GM06990 (cell line): ENCODE data around the gene ATXN3L.

Experiments
- DNase-seq: peaks from one replicate; pipeline ENCODE4 v3.0.0-alpha.2; 2011; ENCODE audit not compliant: insufficient read length; ENCODE audit errors: extremely low read depth
- H3K27me3 ChIP-seq: replicated peaks from 2 replicates; pipeline ENCODE4 v1.6.0; 2011; ENCODE audit warnings: low read length; ENCODE audit not compliant: control insufficient read depth, insufficient read depth
- H3K36me3 ChIP-seq: 2 replicates; pipeline ENCODE4 v1.5.1; 2011; ENCODE audit warnings: low read length; ENCODE audit not compliant: control insufficient read depth, insufficient read depth
- H3K4me3 ChIP-seq: replicated peaks from 2 replicates; pipeline ENCODE4 v1.5.1; 2011; ENCODE audit warnings: low read depth, mild to moderate bottlenecking, control low read depth, low read length
- CTCF ChIP-seq: IDR thresholded peaks from 2 replicates; pipeline ENCODE4 v1.5.1; 2011; ENCODE audit warnings: low read length, control low read depth, mild to moderate bottlenecking, inconsistent platforms; ENCODE audit not compliant: insufficient read depth, poor library complexity, severe bottlenecking

The ATXN3L gene

GRCh38 chrX:13272426-13272825 lies 47.4 kb downstream of the ATXN3L start:
- no peaks in the 10 kb centered on the region for H3K27me3 ChIP-seq
- no peak for DNase-seq
- no peak overlapping the region for H3K4me3 ChIP-seq
- no peak for TF ChIP-seq CTCF
- no peaks in the 10 kb centered on the region for H3K36me3 ChIP-seq

GRCh38 chrX:13271511-13271910 lies 48.3 kb downstream of the ATXN3L start:
- no peaks in the 10 kb centered on the region for H3K27me3 ChIP-seq
- no peak for DNase-seq
- no peak overlapping the region for H3K4me3 ChIP-seq
- no peak for TF ChIP-seq CTCF
- H3K36me3 ChIP-seq, result no peaks in the 10 kb centered on the region

GRCh38 chrX:13270360-13270759 lies 49.5 kb downstream of the ATXN3L start:
- Histone ChIP-seq H3K36me3 (no peaks in the 10 kb centered on the region), H3K4me3 (no peak overlapping the region), H3K27me3 (no peaks in the 10 kb centered on the region)
- no peak for DNase-seq
- TF ChIP-seq CTCF, result no peak

- TF ChIP-seq CTCF, result no peak
- Histone ChIP-seq H3K27me3 (no peaks in the 10 kb centered on the region), H3K36me3 (no peaks in the 10 kb centered on the region), H3K4me3 (no peak overlapping the region)
- no peak for DNase-seq
Measured at GRCh38 chrX:13268874-13269273, 51.0 kb downstream of the ATXN3L start.
